Mucosa of gallbladder (tissue), 1 donor: ENCODE results near the gene H2AZ1. TPM values are rescaled to one million over a fixed set of nuclear protein-coding genes. Genes with fewer than 3 reads are reported as not detected.
A peak's percentile ranks its signal among the peaks of the same experiment; 100 is the strongest.

Experiments
- DNase-seq: peaks from one replicate; pipeline ENCODE4 v3.0.0-alpha.2; 2020; ENCODE audit warnings: low spot score
- total RNA-seq: library from RNA; stranded (reverse); gene quantifications from one replicate; pipeline ENCODE4 v1.2.1, GENCODE V29; 2021
- donor health status: DM: no; HTN: no; CAD: no.

Gene H2AZ1
- total RNA-seq, 1 donor from 2014 or later, result 155 TPM

GRCh38 chr4:99946356-99947189 lies 3.5 kb downstream of the H2AZ1 start, which contains the start of gene DNAJB14:
TSS of gene DNAJB14 (minus strand) at chr4:99946618. CDS start at chr4:99946571, 47 bp downstream.
- peak; percentile 69 for DNase-seq

GRCh38 chr4:99945718-99946355 lies 4.2 kb downstream of the H2AZ1 start:
- no peak for DNase-seq

GRCh38 chr4:99943904-99944437 lies 6.1 kb downstream of the H2AZ1 start:
- no peak for DNase-seq

GRCh38 chr4:99938243-99938753 lies 11.8 kb downstream of the H2AZ1 start:
- no peak for DNase-seq

GRCh38 chr4:99934891-99935290 lies 15.2 kb downstream of the H2AZ1 start:
- DNase-seq, result no peak

- DNase-seq, result no peak
These were observed 22.5 kb downstream of the H2AZ1 start for GRCh38 chr4:99927566-99927965.

GRCh38 chr4:99921174-99921573 lies 28.9 kb downstream of the H2AZ1 start:
- no peak for DNase-seq

- no peak for DNase-seq
These were observed 31.4 kb downstream of the H2AZ1 start for GRCh38 chr4:99918656-99919055.

- no peak for DNase-seq
These were observed 32.5 kb downstream of the H2AZ1 start for GRCh38 chr4:99917575-99917974.

- DNase-seq, result no peak
These were observed 34.6 kb downstream of the H2AZ1 start for GRCh38 chr4:99915449-99915848.

Other genes starting within 250 kb of the H2AZ1 start
- 23.3 TPM for gene DAPP1, start 133.4 kb downstream of the H2AZ1 start, total RNA-seq
- gene LAMTOR3, start 55.8 kb downstream of the H2AZ1 start, total RNA-seq, result 46.5 TPM
- gene DNAJB14, start 3.7 kb downstream of the H2AZ1 start, total RNA-seq, result 50.8 TPM
- gene DDIT4L, start 240.2 kb upstream of the H2AZ1 start, total RNA-seq, result 0.35 TPM